HG03432 (cell line): ENCODE measurements around the gene MAGEA2B.
"Not testable (repeated sequence)": the region's sequence is repeated elsewhere in the genome, so short reads cannot be mapped to it uniquely, and the experiment has no call there.

Experiments
- ATAC-seq: cut with Tn5 transposase; IDR thresholded peaks from one replicate; pipeline ENCODE4 v1.9.1; 2021; ENCODE audit warnings: mild to moderate bottlenecking, moderate library complexity; ENCODE audit not compliant: unreplicated experiment

Gene MAGEA2B

GRCh38 chrX:152713815-152714787, at the start of gene MAGEA2B:
Gene MAGEA2B (plus strand): TSS chrX:152714628. CDS start chrX:152717107, 2,479 bp downstream.
- ATAC-seq = not testable (repeated sequence)

GRCh38 chrX:152674135-152674534, 40.3 kb upstream of the MAGEA2B start:
- ATAC-seq = no peak

GRCh38 chrX:152674652-152675051, 39.8 kb upstream of the MAGEA2B start:
- not testable (repeated sequence) for ATAC-seq

GRCh38 chrX:152681012-152681411, 33.4 kb upstream of the MAGEA2B start:
- ATAC-seq = not testable (repeated sequence)

- ATAC-seq = not testable (repeated sequence)
These were observed 16.2 kb upstream of the MAGEA2B start, which contains the start of gene MAGEA3 for GRCh38 chrX:152697952-152698931. Gene MAGEA3 (plus strand): TSS chrX:152698794. CDS start chrX:152700833, 2,039 bp downstream.

GRCh38 chrX:152700390-152700789, 14.0 kb upstream of the MAGEA2B start:
- not testable (repeated sequence) for ATAC-seq

GRCh38 chrX:152706500-152706899, 7.9 kb upstream of the MAGEA2B start:
- ATAC-seq = not testable (repeated sequence)

GRCh38 chrX:152709173-152709572, 5.3 kb upstream of the MAGEA2B start, which contains the start of gene CSAG2:
Gene CSAG2 (minus strand): TSS chrX:152709273. CDS start chrX:152709112, 161 bp downstream.
- ATAC-seq = not testable (repeated sequence)

GRCh38 chrX:152713195-152713594, 1.2 kb upstream of the MAGEA2B start:
- not testable (repeated sequence) for ATAC-seq

GRCh38 chrX:152725409-152725808, 11.0 kb downstream of the MAGEA2B start:
- ATAC-seq = no peak

- ATAC-seq = no peak
These were observed 19.0 kb downstream of the MAGEA2B start, which contains the start of the genes CSAG1 and MAGEA12 for GRCh38 chrX:152733261-152733975. Gene CSAG1 (minus strand): TSS chrX:152733721. CDS start chrX:152732460, 1,261 bp downstream. Gene MAGEA12 (plus strand): TSS chrX:152733757. CDS start chrX:152736162, 2,405 bp downstream.

- ATAC-seq = not testable (repeated sequence)
These were observed 19.9 kb downstream of the MAGEA2B start for GRCh38 chrX:152734143-152734858.

GRCh38 chrX:152735101-152735500, 20.7 kb downstream of the MAGEA2B start:
- no peak for ATAC-seq

GRCh38 chrX:152735860-152736511, 21.6 kb downstream of the MAGEA2B start:
- ATAC-seq = no peak

- not testable (repeated sequence) for ATAC-seq
These were observed 22.1 kb downstream of the MAGEA2B start for GRCh38 chrX:152736528-152736927.

GRCh38 chrX:152738560-152738959, 24.1 kb downstream of the MAGEA2B start:
- no peak for ATAC-seq

- ATAC-seq = not testable (repeated sequence)
These were observed 39.5 kb downstream of the MAGEA2B start, which contains the start of gene MAGEA2 for GRCh38 chrX:152753686-152754650. Gene MAGEA2 (minus strand): TSS chrX:152753842. CDS start chrX:152751363, 2,479 bp downstream.
